Activated B cell treated with CpG ODN at 0.5 μM for 24 hours (primary cell): ENCODE data around the gene ZBTB32. TPM values are rescaled to one million over a fixed set of nuclear protein-coding genes. Genes with fewer than 3 reads are reported as not detected.
A peak's percentile ranks its signal among the peaks of the same experiment; 100 is the strongest.

Experiments
- ATAC-seq: fragments of 200-7000 bp; cut with Tn5 transposase; one replicate; pipeline ENCODE4 v1.10.0; 2021; ENCODE audit warnings: low read depth, mild to moderate bottlenecking, moderate library complexity
- CTCF ChIA-PET: fragments of 350-600 bp; sonication (Branson Sonifier 250); formaldehyde crosslinking; loops from one replicate; lab custom pipeline; 2021; ENCODE audit warnings: antibody characterized with exemption; lab: Charles Lee
- POLR2A ChIA-PET: fragments of 350-600 bp; sonication (Branson Sonifier 250); formaldehyde crosslinking; loops from one replicate; lab custom pipeline; 2021; ENCODE audit warnings: antibody characterized with exemption; lab: Charles Lee
- DNase-seq: peaks from one replicate; pipeline ENCODE4 v3.0.0; 2022
- H3K27ac Mint-ChIP-seq: one replicate; pipeline ENCODE4 v1.8.0; 2020; ENCODE audit warnings: mixed read lengths
- H3K27me3 Mint-ChIP-seq: one replicate; pipeline ENCODE4 v1.8.0; 2021; ENCODE audit warnings: mixed read lengths
- H3K36me3 Mint-ChIP-seq: one replicate; pipeline ENCODE4 v1.8.0; 2021; ENCODE audit warnings: low read depth, mixed read lengths
- H3K4me1 Mint-ChIP-seq: one replicate; pipeline ENCODE4 v1.8.0; 2021; ENCODE audit warnings: mixed read lengths
- H3K4me3 Mint-ChIP-seq: one replicate; pipeline ENCODE4 v1.8.0; 2020; ENCODE audit warnings: mild to moderate bottlenecking, mixed read lengths
- H3K9me3 Mint-ChIP-seq: one replicate; pipeline ENCODE4 v1.8.0; 2020; ENCODE audit warnings: mixed read lengths
- CTCF ChIP-seq: fragments of 200-600 bp; IDR thresholded peaks from one replicate; pipeline ENCODE4 v1.8.0; 2022; ENCODE audit warnings: antibody characterized with exemption, mild to moderate bottlenecking
- intact Hi-C: fragments of 100-400 bp; cut with micrococcal nuclease; formaldehyde crosslinking; loops from one replicate; pipeline ENCODE4 v1.15.1; 2024
- total RNA-seq: library from RNA; stranded (reverse); gene quantifications from 2 replicates; pipeline ENCODE4 v1.2.3, GENCODE V29; 2022

ZBTB32 gene
- total RNA-seq, 1 donor from 2014 or later: 21.4 TPM

GRCh38 chr19:35731353-35731752 is 27.0 kb downstream of the ZBTB32 start:
- ChIA-PET POLR2A (interaction anchor here (1.3 to 1.5 kb wide), 2 partner anchors 9 kb away, joined by 5 to 6 read pairs; no protein-coding TSS in a partner anchor), CTCF (no interaction called here)
- DNase-seq: no peak
- no peak for TF ChIP-seq CTCF
- Mint-ChIP-seq H3K9me3 (no peaks in the 10 kb centered on the region), H3K27ac (peak overlapping the region; percentile 32), H3K4me1 (peaks cover 9% of the 10 kb centered on the region), H3K27me3 (no peaks in the 10 kb centered on the region), H3K36me3 (peaks cover 84% of the 10 kb centered on the region), H3K4me3 (no peak overlapping the region)
- intact Hi-C loops: no loop called here
- ATAC-seq: no peak

GRCh38 chr19:35731779-35732405 is 27.5 kb downstream of the ZBTB32 start:
- ChIA-PET CTCF (no interaction called here), POLR2A (interaction anchor here (1.5 kb wide), 1 partner anchor 9 kb away, joined by 5 read pairs; no protein-coding TSS in a partner anchor)
- Mint-ChIP-seq H3K4me1 (peaks cover 15% of the 10 kb centered on the region), H3K36me3 (peaks cover 84% of the 10 kb centered on the region), H3K27me3 (no peaks in the 10 kb centered on the region), H3K27ac (no peak overlapping the region), H3K4me3 (no peak overlapping the region), H3K9me3 (no peaks in the 10 kb centered on the region)
- DNase-seq (no peak), ATAC-seq (no peak)
- intact Hi-C loops: no loop called here
- TF ChIP-seq CTCF: no peak

- Mint-ChIP-seq H3K27ac (no peak overlapping the region), H3K27me3 (no peaks in the 10 kb centered on the region), H3K36me3 (peaks cover 85% of the 10 kb centered on the region), H3K4me3 (no peak overlapping the region), H3K4me1 (peaks cover 22% of the 10 kb centered on the region), H3K9me3 (no peaks in the 10 kb centered on the region)
- ChIA-PET CTCF (no interaction called here), POLR2A (interaction anchor here (1.5 kb wide), 1 partner anchor 8 kb away, joined by 5 read pairs; no protein-coding TSS in a partner anchor)
- intact Hi-C loops: no loop called here
- no peak for DNase-seq
- no peak for TF ChIP-seq CTCF
- ATAC-seq: no peak
Observed at GRCh38 chr19:35732540-35733179, 28.3 kb downstream of the ZBTB32 start.

- no peak for TF ChIP-seq CTCF
- Mint-ChIP-seq H3K27ac (peak overlapping the region; percentile 61), H3K9me3 (no peaks in the 10 kb centered on the region), H3K36me3 (peaks cover 85% of the 10 kb centered on the region), H3K4me3 (no peak overlapping the region), H3K4me1 (peaks cover 24% of the 10 kb centered on the region), H3K27me3 (no peaks in the 10 kb centered on the region)
- peak; percentile 63 for ATAC-seq
- ChIA-PET CTCF (no interaction called here), POLR2A (interaction anchor here (1.3 to 1.5 kb wide), 2 partner anchors 7 to 14 kb away, joined by 3 to 5 read pairs; partner anchors contain the start of gene LIN37)
- intact Hi-C loops: no loop called here
- DNase-seq: no peak
Observed at GRCh38 chr19:35733180-35734125, 29.1 kb downstream of the ZBTB32 start.
